Astrocyte (in vitro differentiated cells and primary cell): ENCODE results near the gene LYZL6.

Experiments
- EZH2 ChIP-seq: IDR thresholded peaks from 2 replicates; pipeline ENCODE4 v1.6.1; 2012; ENCODE audit warnings: mild to moderate bottlenecking, low read length, inconsistent platforms; ENCODE audit not compliant: insufficient read depth
- TF ChIP-seq, protein P1 (sequence below): IDR thresholded peaks from 2 replicates; pipeline ENCODE4 v1.5.1; 2011; ENCODE audit warnings: low read depth, mild to moderate bottlenecking, inconsistent platforms, low read length, moderate library complexity; ENCODE audit not compliant: insufficient read depth

DNA sequence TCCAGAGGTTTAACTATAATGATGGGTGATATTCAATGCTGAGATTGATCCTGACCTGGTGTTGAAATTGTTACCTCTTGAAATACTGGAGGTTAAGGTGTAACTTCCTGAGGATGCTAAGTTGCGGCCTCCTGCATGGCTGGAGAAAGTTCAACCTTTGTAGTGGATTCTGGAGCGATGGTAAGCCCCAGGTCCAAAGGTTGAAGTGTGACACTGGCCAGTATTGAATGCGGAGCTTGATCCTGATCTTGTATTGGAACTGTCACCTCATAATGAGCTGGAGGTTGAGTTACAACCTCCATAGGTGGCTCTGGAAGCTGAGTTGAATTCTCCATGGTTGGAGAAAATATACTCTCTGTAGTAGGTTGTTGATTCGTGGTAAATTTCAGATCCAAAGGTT, 29.9 kb downstream of the LYZL6 start:
- TF ChIP-seq, protein P1, sequence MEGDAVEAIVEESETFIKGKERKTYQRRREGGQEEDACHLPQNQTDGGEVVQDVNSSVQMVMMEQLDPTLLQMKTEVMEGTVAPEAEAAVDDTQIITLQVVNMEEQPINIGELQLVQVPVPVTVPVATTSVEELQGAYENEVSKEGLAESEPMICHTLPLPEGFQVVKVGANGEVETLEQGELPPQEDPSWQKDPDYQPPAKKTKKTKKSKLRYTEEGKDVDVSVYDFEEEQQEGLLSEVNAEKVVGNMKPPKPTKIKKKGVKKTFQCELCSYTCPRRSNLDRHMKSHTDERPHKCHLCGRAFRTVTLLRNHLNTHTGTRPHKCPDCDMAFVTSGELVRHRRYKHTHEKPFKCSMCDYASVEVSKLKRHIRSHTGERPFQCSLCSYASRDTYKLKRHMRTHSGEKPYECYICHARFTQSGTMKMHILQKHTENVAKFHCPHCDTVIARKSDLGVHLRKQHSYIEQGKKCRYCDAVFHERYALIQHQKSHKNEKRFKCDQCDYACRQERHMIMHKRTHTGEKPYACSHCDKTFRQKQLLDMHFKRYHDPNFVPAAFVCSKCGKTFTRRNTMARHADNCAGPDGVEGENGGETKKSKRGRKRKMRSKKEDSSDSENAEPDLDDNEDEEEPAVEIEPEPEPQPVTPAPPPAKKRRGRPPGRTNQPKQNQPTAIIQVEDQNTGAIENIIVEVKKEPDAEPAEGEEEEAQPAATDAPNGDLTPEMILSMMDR, result no peak
- no peak for TF ChIP-seq EZH2
